Measurements from ENCODE around the gene CEP131.
"Not testable (repeated sequence)": the region's sequence is repeated elsewhere in the genome, so short reads cannot be mapped to it uniquely, and the experiment has no call there.

Gene CEP131

GRCh38 chr17:81162491-81162890, 60.3 kb downstream of the CEP131 start:
- no peak for DNase-seq

- no peak for DNase-seq
Observed at GRCh38 chr17:81161972-81162371, 60.8 kb downstream of the CEP131 start.

GRCh38 chr17:81161536-81161935, 61.2 kb downstream of the CEP131 start:
- no peak for DNase-seq

GRCh38 chr17:81160747-81161453, 61.9 kb downstream of the CEP131 start:
- no peak for DNase-seq

- DNase-seq = no peak
Observed at GRCh38 chr17:81160306-81160705, 62.5 kb downstream of the CEP131 start.

GRCh38 chr17:81159611-81160265, 63.0 kb downstream of the CEP131 start:
- no peak for DNase-seq

GRCh38 chr17:81158688-81159590, 63.8 kb downstream of the CEP131 start:
- no peak for DNase-seq

GRCh38 chr17:81157848-81158687, 64.7 kb downstream of the CEP131 start:
- no peak for DNase-seq

GRCh38 chr17:81156866-81157805, 65.6 kb downstream of the CEP131 start:
- DNase-seq = no peak

- no peak for DNase-seq
Observed at GRCh38 chr17:81154961-81155360, 67.8 kb downstream of the CEP131 start.

- not testable (repeated sequence) for DNase-seq
Observed at GRCh38 chr17:81154016-81154415, 68.7 kb downstream of the CEP131 start.

- no peak for DNase-seq
Observed at GRCh38 chr17:81153340-81153803, 69.4 kb downstream of the CEP131 start.

GRCh38 chr17:81152288-81152828, 70.4 kb downstream of the CEP131 start:
- no peak for DNase-seq

- DNase-seq = no peak
Observed at GRCh38 chr17:81151278-81151677, 71.5 kb downstream of the CEP131 start.

GRCh38 chr17:81150377-81151077, 72.2 kb downstream of the CEP131 start:
- DNase-seq = no peak

GRCh38 chr17:81148986-81149533, 73.7 kb downstream of the CEP131 start:
- DNase-seq = no peak

- DNase-seq = no peak
Observed at GRCh38 chr17:81148571-81148970, 74.2 kb downstream of the CEP131 start.

GRCh38 chr17:81147701-81148100, 75.1 kb downstream of the CEP131 start:
- DNase-seq = no peak

- DNase-seq = not testable (repeated sequence)
Observed at GRCh38 chr17:81146208-81146607, 76.6 kb downstream of the CEP131 start.

GRCh38 chr17:81144423-81144781, 78.4 kb downstream of the CEP131 start:
- DNase-seq = no peak

All from NCI-H1930 (cell line).